ENCODE measurements around the gene RUBCN.

- TF ChIP-seq ZNF70 (CRISPR knock-in tag; IDR thresholded peaks at IDR 0.05) (no peak), ZFP3 (CRISPR knock-in tag; IDR thresholded peaks at IDR 0.05) (no peak), PATZ1 (CRISPR knock-in tag; IDR thresholded peaks at IDR 0.05; ENCODE audit: borderline replicate concordance) (no peak), TOX (CRISPR knock-in tag; IDR thresholded peaks at IDR 0.05; ENCODE audit: borderline replicate concordance) (no peak), TSHZ2 (CRISPR knock-in tag; IDR thresholded peaks at IDR 0.05) (no peak), ZFP30 (CRISPR knock-in tag; IDR thresholded peaks at IDR 0.05) (no peak), ZNF8 (CRISPR knock-in tag; IDR thresholded peaks at IDR 0.05) (no peak), RARB (CRISPR knock-in tag; IDR thresholded peaks at IDR 0.05) (no peak), ZC3H10 (CRISPR knock-in tag; IDR thresholded peaks at IDR 0.05) (no peak), BACH2 (CRISPR knock-in tag; IDR thresholded peaks at IDR 0.05; ENCODE audit: borderline replicate concordance) (no peak), ISL1 (CRISPR knock-in tag; IDR thresholded peaks at IDR 0.05) (no peak), CSDC2 (CRISPR knock-in tag; IDR thresholded peaks at IDR 0.05) (no peak)
These were observed 3.7 kb downstream of the RUBCN start for GRCh38 chr3:197733042-197733441.
